ENCODE measurements around the gene WDR87.
"Not testable (repeated sequence)": the region's sequence is repeated elsewhere in the genome, so short reads cannot be mapped to it uniquely, and the experiment has no call there.

WDR87 gene

GRCh38 chr19:37930416-37930815, 24.0 kb upstream of the WDR87 start:
- DNase-seq (ENCODE audit: low spot score), result peak; percentile 27

DNA sequence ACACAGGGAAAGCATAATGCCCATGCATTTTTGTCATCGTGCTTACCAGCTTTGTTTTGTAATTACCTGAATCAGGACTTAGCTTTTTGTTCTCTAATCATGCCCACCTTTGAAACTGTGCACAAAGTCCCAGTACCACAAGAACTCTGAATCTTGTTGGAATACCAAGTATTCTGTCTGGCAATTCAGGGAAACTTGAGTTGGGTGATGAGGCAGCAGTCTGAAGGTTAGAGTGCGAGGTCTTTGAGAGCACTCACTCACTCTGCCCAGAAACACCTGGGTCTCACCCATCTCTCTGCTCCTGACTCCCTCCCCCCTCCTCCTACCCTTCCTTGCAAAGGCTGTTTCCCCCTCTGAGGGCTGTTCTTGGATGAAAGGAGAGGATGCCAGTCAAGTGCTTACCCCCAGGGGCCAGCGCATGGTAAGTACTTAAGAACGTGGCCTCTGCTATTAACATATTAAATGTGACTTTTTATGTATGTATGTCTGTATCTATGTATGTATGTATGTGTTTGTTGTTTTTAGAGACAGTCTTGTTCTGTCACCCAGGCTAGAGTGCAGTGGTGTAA, 23.0 kb upstream of the WDR87 start:
- no peak for DNase-seq (ENCODE audit: low spot score)

GRCh38 chr19:37928527-37929286, 22.3 kb upstream of the WDR87 start:
- DNase-seq (ENCODE audit: low spot score), result no peak

DNA sequence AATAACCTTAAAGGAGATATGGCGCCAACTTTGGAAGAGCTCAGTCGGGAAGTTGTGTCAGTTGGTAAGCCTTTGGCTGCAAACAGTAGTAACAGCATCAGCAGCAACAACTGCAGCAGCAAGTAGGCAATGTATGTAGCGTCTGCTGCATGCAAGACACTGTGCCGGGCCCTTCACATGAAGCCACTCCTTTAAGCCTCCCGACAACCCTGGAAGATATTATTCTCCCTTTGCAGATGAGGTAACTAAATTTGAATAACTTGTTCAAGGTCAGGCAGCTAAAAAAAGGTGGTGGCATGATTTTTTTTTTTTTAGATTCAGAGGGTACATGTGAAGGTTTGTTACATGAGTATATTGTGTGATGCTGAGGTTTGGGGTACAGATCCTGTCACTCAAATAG, 20.3 kb upstream of the WDR87 start:
- DNase-seq (ENCODE audit: low spot score), result no peak

DNA sequence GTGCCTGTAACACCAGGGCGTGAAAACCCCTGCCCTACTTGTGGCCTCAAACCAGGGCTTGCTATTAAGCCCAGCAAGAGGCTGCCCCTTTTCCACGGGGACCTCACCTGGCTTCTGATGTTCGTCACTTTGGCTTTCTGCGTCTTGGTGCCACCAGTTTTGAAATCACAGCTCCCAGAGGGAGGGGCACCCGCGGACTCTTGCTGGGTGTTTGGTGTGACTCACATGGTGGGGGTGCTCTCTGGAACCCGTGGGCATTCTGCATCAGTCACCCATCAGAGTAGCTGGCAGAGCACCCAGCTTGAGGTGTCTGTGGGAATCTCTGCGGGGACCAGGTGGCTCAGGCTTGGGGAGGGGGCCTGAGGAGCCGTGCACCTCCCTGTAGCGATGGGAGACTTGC, 19.9 kb upstream of the WDR87 start:
- no peak for DNase-seq (ENCODE audit: low spot score)

DNA sequence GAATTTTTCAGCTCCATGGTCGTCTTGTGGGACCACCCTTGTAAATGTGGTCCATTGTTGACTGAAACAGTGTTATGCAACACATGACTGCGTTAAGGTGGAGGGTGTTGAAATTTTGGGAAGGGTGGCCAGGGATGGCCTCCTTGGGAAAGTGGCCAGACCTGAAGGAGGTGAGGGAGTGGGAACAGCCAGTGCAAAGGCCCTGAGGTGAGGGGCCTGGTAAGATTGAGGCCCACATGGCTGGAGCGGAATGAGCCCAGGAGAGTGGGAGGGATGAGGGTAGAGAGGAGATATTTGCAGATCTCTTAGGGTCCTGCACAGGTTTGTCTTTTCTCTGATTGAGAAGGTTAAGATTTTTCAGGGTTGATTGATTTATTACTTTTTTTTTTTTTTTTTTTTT, 18.8 kb upstream of the WDR87 start:
- DNase-seq (ENCODE audit: low spot score), result no peak

GRCh38 chr19:37924573-37924972, 18.2 kb upstream of the WDR87 start:
- DNase-seq (ENCODE audit: low spot score), result not testable (repeated sequence)

DNA sequence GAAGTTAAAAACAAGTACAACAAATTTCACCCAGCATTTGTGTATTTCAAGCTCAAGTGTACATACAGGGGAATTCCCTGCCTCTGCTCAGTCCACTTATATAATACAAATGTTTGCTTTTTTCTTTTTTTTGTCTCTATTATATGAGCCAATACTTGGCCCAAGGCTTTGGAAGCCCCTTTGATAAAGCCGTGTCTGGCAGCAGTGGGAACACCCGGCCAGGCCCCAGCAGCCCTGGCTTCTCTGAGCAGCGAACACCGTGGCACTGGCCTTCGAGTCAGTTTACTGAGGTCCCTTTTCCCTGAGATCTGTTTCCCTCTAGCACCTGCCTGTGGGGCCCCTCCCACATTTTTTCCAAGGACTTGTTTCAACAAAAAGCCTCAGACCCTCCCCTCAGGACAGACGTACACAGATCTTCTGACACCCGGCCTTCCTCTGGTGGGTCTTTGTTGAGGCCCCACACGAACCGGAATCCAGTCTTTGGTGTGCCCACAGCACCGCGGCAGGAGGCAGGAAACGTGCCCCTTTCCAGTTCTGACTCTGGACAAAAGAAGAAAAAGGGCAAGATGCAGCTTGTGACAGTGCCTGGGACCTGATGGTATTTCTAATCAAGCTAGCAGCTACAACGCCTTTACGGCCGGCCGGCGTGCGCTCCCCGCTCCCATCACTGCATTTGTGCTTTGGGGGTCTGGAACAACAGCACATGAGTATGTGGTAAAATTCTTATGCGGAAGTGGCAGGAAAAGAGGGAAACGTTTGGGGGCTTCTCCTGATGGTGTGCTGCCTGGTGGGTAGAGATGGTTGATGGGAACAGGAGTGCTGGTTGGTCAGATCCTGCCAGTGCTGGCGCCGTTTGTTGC, 14.4 kb upstream of the WDR87 start:
- DNase-seq (ENCODE audit: low spot score), result no peak

DNA sequence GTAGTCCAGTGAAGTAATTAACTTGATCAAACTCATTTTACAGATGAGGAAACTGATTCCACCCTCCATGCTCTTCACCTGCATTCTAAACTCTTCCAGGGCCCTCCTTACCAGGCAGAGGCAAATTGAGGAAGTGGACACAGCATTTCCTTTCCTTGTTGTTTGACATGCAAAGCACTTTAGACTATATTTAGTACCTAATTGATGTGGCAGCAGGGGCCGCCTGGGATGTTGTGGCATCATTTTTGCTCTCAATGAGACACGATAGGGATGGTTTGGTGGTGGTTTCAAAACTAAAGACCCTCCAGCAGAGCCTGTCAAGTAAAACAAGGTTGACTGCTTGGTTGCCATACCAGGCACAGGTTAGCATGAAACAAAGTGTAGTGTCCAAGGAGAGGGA, 8.5 kb upstream of the WDR87 start:
- DNase-seq (ENCODE audit: low spot score), result no peak

DNA sequence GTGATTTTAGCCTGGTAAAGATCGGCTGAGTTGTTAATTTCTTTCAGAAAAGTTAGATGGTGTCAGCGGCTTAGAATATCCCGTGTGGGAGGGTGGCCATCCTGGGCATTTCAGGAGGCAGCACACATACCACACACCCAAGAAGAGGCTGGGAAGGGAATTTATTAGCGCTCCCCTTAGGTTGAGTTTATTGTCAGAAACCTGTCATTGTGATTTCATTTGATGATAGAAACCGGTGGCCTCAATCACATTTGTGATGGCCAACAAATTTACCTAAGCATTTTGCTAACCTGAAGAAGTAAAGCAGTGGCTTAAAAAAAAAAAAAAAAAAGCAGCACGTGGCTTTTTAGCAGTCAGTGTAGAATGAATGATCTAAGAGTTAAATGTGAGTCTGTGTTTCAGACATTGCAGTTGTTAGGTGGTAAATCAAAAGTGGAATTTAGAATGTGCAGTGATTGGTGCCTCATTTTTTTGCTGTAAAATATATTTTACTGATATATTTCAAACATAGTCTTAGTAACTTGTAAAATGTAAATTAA, 3.3 kb upstream of the WDR87 start:
- DNase-seq (ENCODE audit: low spot score), result no peak

DNA sequence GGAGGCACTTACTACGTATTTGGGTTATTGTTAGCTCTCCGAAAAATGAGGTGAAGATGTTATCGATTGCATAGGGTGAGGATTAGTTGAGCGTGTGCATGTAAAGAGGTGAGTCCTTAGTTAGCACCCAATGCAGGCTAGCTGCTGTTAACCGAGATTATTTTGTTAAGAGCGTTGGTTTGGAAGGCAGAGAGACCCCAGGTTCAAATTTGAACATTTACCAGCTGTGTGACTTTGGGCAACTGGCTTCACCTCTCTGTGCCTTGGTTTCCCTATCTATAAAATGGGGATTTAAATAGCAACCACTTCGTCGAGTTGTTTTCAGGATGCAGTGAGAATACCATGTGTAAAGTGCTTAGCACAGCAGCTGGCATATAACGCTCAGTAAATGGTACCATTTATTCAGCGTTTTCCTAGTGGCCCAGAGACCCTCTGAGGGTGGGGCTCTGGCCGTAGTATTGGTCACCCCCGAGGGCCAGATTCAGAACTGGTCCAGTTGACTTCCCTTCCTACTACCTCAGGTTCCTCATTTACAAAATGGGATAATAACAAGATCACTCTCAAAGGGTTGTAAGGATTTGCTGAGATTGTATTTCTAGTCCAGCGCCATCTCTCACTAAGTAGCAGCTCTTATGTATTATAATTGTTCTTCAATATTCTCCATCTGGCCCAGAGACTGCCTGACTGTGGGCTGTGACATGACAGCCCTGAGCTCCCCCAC, 1.5 kb upstream of the WDR87 start:
- peak; percentile 1 for DNase-seq (ENCODE audit: low spot score)

GRCh38 chr19:37906869-37907734, 708 bp upstream of the WDR87 start, which contains the start of gene SIPA1L3:
SIPA1L3 (plus strand) TSS chr19:37907208; CDS start chr19:38081566, 174,358 bp downstream.
- peak; percentile 96 for DNase-seq (ENCODE audit: low spot score)

DNA sequence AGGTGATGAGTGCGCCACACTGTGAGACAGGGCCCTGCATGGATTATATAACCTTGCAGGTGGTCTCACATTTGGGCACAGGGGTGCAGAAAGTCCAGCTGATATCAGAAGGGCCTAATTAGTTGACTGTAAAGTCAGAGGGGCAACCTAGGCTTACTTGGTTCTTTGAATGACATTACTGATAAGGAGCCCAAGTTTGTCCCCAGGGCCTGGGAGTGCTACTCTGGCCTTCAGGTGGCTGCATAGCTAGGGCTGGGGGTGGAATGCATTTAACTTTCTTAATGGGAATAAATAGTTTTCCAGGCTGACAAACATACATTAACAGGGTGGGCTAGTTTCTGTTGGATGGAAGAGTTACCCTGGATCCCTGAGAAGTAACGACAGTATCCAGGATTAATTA, 3.3 kb downstream of the WDR87 start:
- no peak for DNase-seq (ENCODE audit: low spot score)

GRCh38 chr19:37902668-37903067, 3.7 kb downstream of the WDR87 start:
- peak; percentile 83 for DNase-seq (ENCODE audit: low spot score)

DNA sequence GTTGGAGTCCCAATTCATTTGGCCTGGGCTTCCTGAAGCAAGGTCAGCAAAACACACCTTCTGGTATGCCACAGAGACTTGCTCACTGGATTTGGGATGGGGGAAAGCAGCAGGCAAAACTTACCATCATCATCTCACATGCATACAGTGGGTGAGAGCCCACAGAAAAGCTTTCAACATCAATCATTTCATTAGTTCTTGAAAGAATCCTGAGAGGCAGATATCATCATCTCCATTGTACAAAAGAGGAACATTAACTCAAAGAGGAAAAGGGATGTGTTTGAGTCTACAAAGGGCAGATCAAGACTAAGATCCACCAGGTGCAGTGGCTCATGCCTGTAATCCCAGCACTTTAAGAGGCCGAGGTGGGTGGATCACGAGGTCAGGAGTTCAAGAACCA, 6.4 kb downstream of the WDR87 start:
- DNase-seq (ENCODE audit: low spot score), result no peak

DNA sequence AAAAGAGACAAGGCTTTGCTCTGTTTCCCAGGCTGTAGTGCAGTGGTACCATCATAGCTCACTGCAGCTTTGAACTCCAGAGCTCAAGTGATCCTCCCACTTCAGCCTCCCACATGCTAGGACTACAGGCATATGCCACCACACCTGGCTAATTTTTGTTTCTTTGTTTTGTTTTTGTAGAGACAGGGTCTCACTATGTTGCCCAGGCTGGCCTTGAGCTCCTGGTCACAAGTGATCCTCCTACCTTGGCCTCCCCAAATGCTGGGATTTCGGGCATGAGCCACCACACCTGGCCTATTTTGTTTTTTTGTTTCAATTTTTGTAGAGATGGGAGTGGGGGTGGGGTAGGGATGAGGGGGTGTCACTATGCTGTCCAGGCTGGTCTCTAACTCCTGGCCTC, 6.9 kb downstream of the WDR87 start:
- no peak for DNase-seq (ENCODE audit: low spot score)

GRCh38 chr19:37896180-37896579, 10.2 kb downstream of the WDR87 start:
- no peak for DNase-seq (ENCODE audit: low spot score)

- no peak for DNase-seq (ENCODE audit: low spot score)
Observed at GRCh38 chr19:37893845-37894575, 12.4 kb downstream of the WDR87 start.

DNA sequence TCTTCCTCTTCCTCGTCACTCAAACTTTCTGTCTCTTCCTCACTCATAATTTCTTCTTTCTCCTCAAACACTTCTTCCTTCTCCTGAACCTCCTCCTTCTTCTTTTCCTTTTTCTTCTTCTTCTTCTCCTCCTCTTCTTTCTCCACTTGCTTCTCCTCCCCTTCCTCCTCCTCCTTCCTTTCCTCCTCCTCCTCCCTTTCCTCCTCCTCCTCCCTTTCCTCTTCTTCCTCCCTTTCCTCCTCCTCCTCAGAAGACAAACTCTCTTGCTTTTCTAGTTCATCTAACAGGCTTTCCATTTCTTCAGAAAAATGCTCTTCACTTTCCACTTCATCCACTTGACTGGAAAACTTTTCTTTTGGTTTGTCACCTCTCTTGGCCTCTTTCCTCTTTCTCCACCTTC, 19.8 kb downstream of the WDR87 start:
- DNase-seq (ENCODE audit: low spot score), result no peak

DNA sequence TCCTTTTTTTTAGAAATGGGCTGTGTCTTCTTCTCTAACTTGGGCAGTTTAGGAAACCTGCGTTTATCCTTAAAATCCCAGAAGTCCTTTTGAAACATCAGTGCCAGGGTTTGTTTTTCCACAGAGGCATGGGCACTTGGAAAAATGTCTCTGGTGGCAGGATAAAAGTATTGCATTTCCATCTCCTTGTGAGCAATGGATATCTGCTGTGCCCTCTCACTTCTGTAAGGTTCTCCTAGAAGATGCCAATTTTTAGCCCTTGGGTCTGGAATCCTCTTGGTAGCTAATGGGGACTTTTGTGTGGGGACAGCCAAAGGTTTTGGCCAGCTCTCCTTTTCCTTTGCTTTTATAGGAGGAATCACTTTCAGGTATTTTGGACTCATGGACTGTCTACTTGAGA, 21.0 kb downstream of the WDR87 start:
- no peak for DNase-seq (ENCODE audit: low spot score)

Data from LoVo (cell line).